H1 (cell line): ENCODE measurements around the gene WFDC8. TPM values are rescaled to one million over a fixed set of nuclear protein-coding genes. Genes with fewer than 3 reads are reported as not detected.

Experiments
- CTCF ChIA-PET: fragments of 300-600 bp; sonication (Branson Sonifier 250); formaldehyde crosslinking; loops from one replicate; lab custom pipeline; 2021; ENCODE audit not compliant: partially characterized antibody; lab: Charles Lee
- POLR2A ChIA-PET: fragments of 300-600 bp; sonication (Branson Sonifier 250); formaldehyde crosslinking; loops from one replicate; lab custom pipeline; 2021; ENCODE audit warnings: inconsistent platforms; ENCODE audit not compliant: partially characterized antibody; lab: Charles Lee
- DNase-seq, 2 experiments: peaks; one replicate each; pipeline versions ENCODE4 v3.0.0 to v3.0.0-alpha.2; 2010 to 2022; ENCODE audit warnings: low spot score in 2 of 2, low read depth in 1 of 2, mixed read lengths in 1 of 2
- FAIRE-seq: peaks from 2 replicates; lab custom pipeline; 2011; peaks lifted over from hg19 to GRCh38; lab: Jason Lieb, UNC
- H2AFZ ChIP-seq: 2 replicates; pipeline ENCODE4 v1.8.1; 2012; ENCODE audit warnings: low read length, inconsistent platforms
- H2AK5ac ChIP-seq: 2 replicates; pipeline ENCODE4 v1.6.1; 2013; ENCODE audit warnings: low read depth, low read length
- H2BK120ac ChIP-seq: replicated peaks from 2 replicates; pipeline ENCODE3; 2013; ENCODE audit warnings: low read depth, low read length, inconsistent platforms
- H2BK12ac ChIP-seq: 2 replicates; pipeline ENCODE4 v1.6.1; 2013; ENCODE audit warnings: low read depth, low read length
- H2BK15ac ChIP-seq: 2 replicates; pipeline ENCODE4 v1.6.1; 2013; ENCODE audit warnings: low read length
- H2BK20ac ChIP-seq: 2 replicates; pipeline ENCODE4 v1.6.1; 2013; ENCODE audit warnings: low read length
- H2BK5ac ChIP-seq: 2 replicates; pipeline ENCODE4 v1.6.1; 2013; ENCODE audit warnings: low read depth, low read length
- H3K14ac ChIP-seq: 2 replicates; pipeline ENCODE4 v1.6.1; 2013; ENCODE audit warnings: inconsistent platforms; ENCODE audit not compliant: insufficient read length
- H3K18ac ChIP-seq: 2 replicates; pipeline ENCODE4 v1.6.1; 2013; ENCODE audit warnings: low read length; ENCODE audit errors: extremely low read depth
- H3K23ac ChIP-seq: 2 replicates; pipeline ENCODE4 v1.6.1; 2013; ENCODE audit warnings: inconsistent platforms; ENCODE audit not compliant: insufficient read length
- H3K23me2 ChIP-seq: 2 replicates; pipeline ENCODE4 v1.6.1; 2013; ENCODE audit warnings: low read depth, low read length
- H3K27ac ChIP-seq: 2 replicates; pipeline ENCODE4 v1.6.1; 2011; ENCODE audit warnings: low read depth, low read length, inconsistent platforms
- H3K27me3 ChIP-seq, 4 experiments: replicated peaks in 1 of 4; 1 replicate in 1 of 4; 2 replicates in 3 of 4; pipeline versions ENCODE4 v1.6.1 to v1.8.1; 2011 to 2013; ENCODE audit warnings: low read length in 3 of 4, mild to moderate bottlenecking in 3 of 4, inconsistent platforms in 2 of 4, mixed read lengths in 2 of 4, moderate library complexity in 1 of 4; ENCODE audit not compliant: control insufficient read depth in 3 of 4, insufficient read depth in 3 of 4; ENCODE audit errors: extremely low read depth in 1 of 4
- H3K36me3 ChIP-seq, 4 experiments: 2 replicates each; pipeline versions ENCODE4 v1.6.1 to v1.8.1; 2011 to 2013; ENCODE audit warnings: mild to moderate bottlenecking in 4 of 4, low read length in 3 of 4, moderate library complexity in 2 of 4, control low read depth in 1 of 4, inconsistent platforms in 1 of 4; ENCODE audit not compliant: insufficient read depth in 4 of 4, control insufficient read depth in 2 of 4
- H3K4ac ChIP-seq: replicated peaks from 2 replicates; pipeline ENCODE3; 2013; ENCODE audit warnings: low read length, low read depth, mixed read lengths, inconsistent platforms; ENCODE audit not compliant: insufficient read length
- H3K4me1 ChIP-seq, 4 experiments: replicated peaks in 1 of 4; 1 replicate in 1 of 4; 2 replicates in 3 of 4; pipeline versions ENCODE4 v1.6.1 to v1.8.1; 2011 to 2013; ENCODE audit warnings: low read length in 3 of 4, inconsistent platforms in 2 of 4, mixed read lengths in 1 of 4; ENCODE audit not compliant: insufficient read depth in 4 of 4, control insufficient read depth in 3 of 4
- H3K4me2 ChIP-seq, 2 experiments: 2 replicates each; pipeline versions ENCODE4 v1.6.1 to v1.8.1; 2011 to 2013; ENCODE audit warnings: low read depth in 2 of 2, low read length in 2 of 2, control low read depth in 1 of 2, inconsistent platforms in 1 of 2, mild to moderate bottlenecking in 1 of 2; ENCODE audit not compliant: insufficient read depth in 1 of 2
- H3K4me3 ChIP-seq, 4 experiments: fragments of 200-600, 300-600 bp in 1 of 4; sonication (generic), shearing (Covaris generic), sonication (Bioruptor Twin) in 1 of 4; 2 replicates each; pipeline versions ENCODE4 v1.5.1 to v1.8.1; 2011 to 2016; ENCODE audit warnings: low read length in 4 of 4, low read depth in 3 of 4, control low read depth in 2 of 4, inconsistent platforms in 2 of 4, mild to moderate bottlenecking in 2 of 4, mixed read lengths in 1 of 4, moderate library complexity in 1 of 4; ENCODE audit not compliant: insufficient read depth in 2 of 4; ENCODE audit errors: extremely low read depth in 1 of 4
- H3K56ac ChIP-seq: replicated peaks from 2 replicates; pipeline ENCODE3; 2013; ENCODE audit warnings: low read depth, mild to moderate bottlenecking, mixed read lengths, low read length, inconsistent platforms; ENCODE audit not compliant: insufficient read length
- H3K79me1 ChIP-seq: 2 replicates; pipeline ENCODE4 v1.6.1; 2013; ENCODE audit warnings: low read depth, low read length, control low read depth
- H3K79me2 ChIP-seq, 2 experiments: 2 replicates each; pipeline versions ENCODE4 v1.6.1 to v1.8.1; 2012 to 2013; ENCODE audit warnings: low read length in 2 of 2, mild to moderate bottlenecking in 2 of 2, inconsistent platforms in 1 of 2; ENCODE audit not compliant: insufficient read depth in 2 of 2, control insufficient read depth in 1 of 2
- H3K9ac ChIP-seq, 4 experiments: replicated peaks in 1 of 4; 1 replicate in 1 of 4; 2 replicates in 3 of 4; pipeline versions ENCODE4 v1.6.1 to v1.8.1; 2011 to 2013; ENCODE audit warnings: low read depth in 3 of 4, low read length in 3 of 4, control low read depth in 2 of 4, mild to moderate bottlenecking in 2 of 4, moderate library complexity in 2 of 4, inconsistent platforms in 1 of 4; ENCODE audit errors: extremely low read depth in 1 of 4
- H3K9me3 ChIP-seq, 2 experiments: 2 replicates each; pipeline versions ENCODE4 v1.6.1 to v1.8.1; 2012 to 2013; ENCODE audit warnings: mild to moderate bottlenecking in 2 of 2, moderate library complexity in 2 of 2, control low read depth in 1 of 2, inconsistent platforms in 1 of 2, low read depth in 1 of 2, low read length in 1 of 2, mixed read lengths in 1 of 2; ENCODE audit not compliant: insufficient read depth in 2 of 2
- H4K20me1 ChIP-seq, 2 experiments: replicated peaks in 1 of 2; 2 replicates each; pipeline versions ENCODE3 to v1.8.1; 2011 to 2013; ENCODE audit warnings: inconsistent platforms in 2 of 2, low read length in 2 of 2, mild to moderate bottlenecking in 1 of 2; ENCODE audit not compliant: insufficient read depth in 2 of 2, control insufficient read depth in 1 of 2
- H4K5ac ChIP-seq: 2 replicates; pipeline ENCODE4 v1.6.1; 2013; ENCODE audit warnings: low read length, low read depth, mixed read lengths, inconsistent platforms; ENCODE audit not compliant: insufficient read length
- H4K8ac ChIP-seq: 2 replicates; pipeline ENCODE4 v1.8.0; 2013; ENCODE audit warnings: mild to moderate bottlenecking, moderate library complexity, low read length, inconsistent platforms; ENCODE audit not compliant: insufficient read depth; ENCODE audit errors: extremely low read depth
- H4K91ac ChIP-seq: replicated peaks from 2 replicates; pipeline ENCODE3; 2013; ENCODE audit warnings: low read length, mixed read lengths, inconsistent platforms; ENCODE audit not compliant: insufficient read length
- BRCA1 ChIP-seq: IDR thresholded peaks from 2 replicates; pipeline ENCODE4 v1.6.1; 2012; ENCODE audit warnings: low read depth, low read length, improper control_type of control experiment
- EZH2 ChIP-seq: fragments of 200-600 bp; sonication (generic); IDR thresholded peaks from 2 replicates; pipeline ENCODE4 v1.7.1; 2012; ENCODE audit warnings: low read depth, mild to moderate bottlenecking, moderate library complexity, low read length, inconsistent platforms; ENCODE audit not compliant: severe bottlenecking
- FOSL1 ChIP-seq: IDR thresholded peaks from 2 replicates; pipeline ENCODE4 v1.6.1; 2011; ENCODE audit warnings: mild to moderate bottlenecking, low read depth, low read length, moderate library complexity; ENCODE audit not compliant: insufficient read depth
- JUN ChIP-seq: IDR thresholded peaks from 2 replicates; pipeline ENCODE4 v1.6.1; 2011; ENCODE audit warnings: low read depth, mild to moderate bottlenecking, improper control_type of control experiment, low read length
- NRF1 ChIP-seq: IDR thresholded peaks from 2 replicates; pipeline ENCODE4 v1.6.1; 2011; ENCODE audit warnings: mild to moderate bottlenecking, low read depth, low read length, improper control_type of control experiment
- WGBS, 2 experiments: shearing (Covaris generic) in 1 of 2; methylation state at CpG; one replicate each; pipeline versions ENCODE4 v1.1.6 to v1.1.7; 2013 to 2015; ENCODE audit warnings: low lambda C conversion rate in 2 of 2, mixed read lengths in 2 of 2, inconsistent platforms in 1 of 2, low coverage in 1 of 2, missing lambda C conversion rate in 1 of 2; ENCODE audit not compliant: insufficient replicate concordance in 2 of 2, insufficient coverage in 1 of 2, insufficient read length in 1 of 2; ENCODE audit errors: extremely low coverage in 1 of 2, missing lambda C conversion rate in 1 of 2; 5-methylcytosine and 5-hydroxymethylcytosine counted together
- polyA plus RNA-seq, 7 experiments: library from polyadenylated mRNA; depleted of rRNA in 3 of 7; stranded (reverse) in 5 of 7; unstranded in 2 of 7; fragments of >200 nt in 5 of 7; fragments of 200-250 nt in 2 of 7; gene quantifications; 1 replicate in 5 of 7; 2 replicates in 1 of 7; 4 replicates in 1 of 7; pipeline versions ENCODE4 v1.2.1 to v1.2.3, GENCODE V29; 2011 to 2013; ENCODE audit warnings: missing spikeins in 2 of 7, mixed read lengths in 2 of 7
- total RNA-seq: library from RNA; stranded (reverse); fragmentation: NEBNext Ultra II Directional; extraction: Animal tissue kit (Norgen Biotek cat#: 25700); gene quantifications from 2 replicates; pipeline ENCODE4 v1.2.1, GENCODE V29; 2021

WFDC8 gene
- total and polyA plus RNA-seq, 2 of the 8 experiments (the other 6 are each of a cell fraction or from before 2014, with no cell fraction given), result not detected

GRCh38 chr20:45503403-45503802 is 75.7 kb downstream of the WFDC8 start:
- Histone ChIP-seq H3K14ac (no peak overlapping the region), H3K79me2 (no peaks in the 10 kb centered on the region), H3K27me3 (no peaks in the 10 kb centered on the region), H3K4me2 (no peak overlapping the region), H2BK120ac (no peak overlapping the region), H2BK5ac (no peak overlapping the region), H2AFZ (no peak overlapping the region), H3K18ac (no peak overlapping the region), H4K5ac (no peak overlapping the region), H3K27ac (no peak overlapping the region), H4K20me1 (no peaks in the 10 kb centered on the region), H2AK5ac (no peak overlapping the region), H3K23me2 (no peaks in the 10 kb centered on the region; the same call in 1 of the 2 replicates), H3K23ac (no peak overlapping the region), H2BK15ac (no peak overlapping the region), H3K36me3 (no peaks in the 10 kb centered on the region), H3K56ac (no peak overlapping the region), H3K4ac (no peak overlapping the region), H3K79me1 (no peaks in the 10 kb centered on the region), H4K91ac (no peak overlapping the region), H2BK12ac (no peak overlapping the region), H3K4me1 (peaks cover 0 to 3% (median 0%) of the 10 kb centered on the region in 4 experiments; a peak in 1 of 7 replicates), H4K8ac (no peak overlapping the region), H3K9ac (no peak overlapping the region), H2BK20ac (no peak overlapping the region), H3K9me3 (no peaks in the 10 kb centered on the region), H3K4me3 (no peak overlapping the region)
- TF ChIP-seq EZH2 (no peak), BRCA1 (no peak), FOSL1 (no peak), JUN (no peak), NRF1 (no peak)
- ChIA-PET POLR2A (no interaction called here), CTCF (interaction anchor here (0.6 to 3.0 kb wide), 5 partner anchors 18 to 268 kb away, joined by 3 to 13 read pairs (median 3); partner anchors contain the start of gene WFDC6)
- DNase-seq (no peak), FAIRE-seq (no peak)
- 88% methylated on average over 2 of the region's 2 CpGs; no CpG with 5 or more reads in 1 of the 2 experiments for WGBS, 2 experiments
